ENCODE measurements around the gene CIBAR2.
A peak's percentile ranks its signal among the peaks of the same experiment; 100 is the strongest.
"Not testable (repeated sequence)": the region's sequence is repeated elsewhere in the genome, so short reads cannot be mapped to it uniquely, and the experiment has no call there.

The CIBAR2 gene

DNA sequence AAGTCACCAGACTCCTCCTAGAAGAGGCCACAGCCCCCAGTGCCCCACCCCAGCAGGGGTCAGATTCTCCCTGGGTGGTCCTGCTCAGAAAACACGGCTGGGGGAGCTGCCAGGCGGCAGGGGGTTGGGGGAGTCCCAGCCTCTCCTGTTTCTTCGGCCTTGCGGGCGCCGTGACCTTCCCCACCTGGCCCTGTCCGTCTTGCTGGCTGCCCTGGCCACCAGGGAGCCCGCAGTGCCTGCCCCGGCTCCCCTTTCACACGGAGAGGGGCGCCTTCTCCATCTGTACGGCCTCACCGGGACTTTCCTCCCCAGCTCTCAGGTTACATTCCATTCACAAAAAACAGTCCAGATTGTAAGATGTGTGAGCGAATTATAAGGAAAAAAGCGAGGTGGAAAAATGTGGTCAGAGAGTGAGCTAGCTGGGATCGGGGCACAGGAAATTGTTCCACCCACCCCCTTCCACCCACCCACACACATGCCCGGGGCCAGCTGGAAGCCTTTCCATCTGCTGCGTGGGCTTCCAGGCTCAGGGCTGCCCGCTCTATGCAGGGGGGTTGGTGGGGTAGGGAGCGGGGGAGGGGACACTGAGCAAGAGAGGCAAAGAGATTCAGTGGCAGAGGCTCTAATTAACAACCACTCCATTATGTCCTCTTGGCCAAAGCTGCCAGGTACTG is 14.6 kb upstream of the CIBAR2 start:
- DNase-seq (peak; percentile 41), ATAC-seq (peak; percentile 56)
- H3K4me3 Mint-ChIP-seq = peak overlapping the region; percentile 50
- peak overlapping the region; percentile 73 for H3K27ac Mint-ChIP-seq
- no peaks in the 10 kb centered on the region for H3K9me3 Mint-ChIP-seq
- no peaks in the 10 kb centered on the region for H3K27me3 Mint-ChIP-seq
- peaks cover 24% of the 10 kb centered on the region for H3K4me1 Mint-ChIP-seq
- no peaks in the 10 kb centered on the region for H3K36me3 Mint-ChIP-seq (ENCODE audit: low read depth)

DNA sequence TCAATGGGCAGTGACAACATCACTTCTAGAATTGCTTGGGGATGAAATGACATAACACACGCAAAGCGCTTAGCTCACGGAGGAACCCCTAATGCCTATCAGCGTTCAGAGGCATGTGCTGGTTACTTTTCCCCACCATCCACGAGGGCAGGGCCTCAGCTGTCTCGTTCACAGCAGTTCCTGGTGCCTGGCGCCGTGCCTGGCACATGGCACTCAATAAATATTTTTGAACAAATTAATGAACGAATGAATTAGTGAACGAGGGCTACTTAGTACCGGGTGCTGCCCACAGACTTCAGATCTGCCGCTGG is 14.1 kb upstream of the CIBAR2 start:
- DNase-seq (no peak), ATAC-seq (no peak)
- Mint-ChIP-seq H3K27me3 (no peaks in the 10 kb centered on the region), H3K4me3 (no peak overlapping the region), H3K36me3 (ENCODE audit: low read depth) (no peaks in the 10 kb centered on the region), H3K9me3 (no peaks in the 10 kb centered on the region), H3K27ac (no peak overlapping the region), H3K4me1 (peaks cover 24% of the 10 kb centered on the region)

DNA sequence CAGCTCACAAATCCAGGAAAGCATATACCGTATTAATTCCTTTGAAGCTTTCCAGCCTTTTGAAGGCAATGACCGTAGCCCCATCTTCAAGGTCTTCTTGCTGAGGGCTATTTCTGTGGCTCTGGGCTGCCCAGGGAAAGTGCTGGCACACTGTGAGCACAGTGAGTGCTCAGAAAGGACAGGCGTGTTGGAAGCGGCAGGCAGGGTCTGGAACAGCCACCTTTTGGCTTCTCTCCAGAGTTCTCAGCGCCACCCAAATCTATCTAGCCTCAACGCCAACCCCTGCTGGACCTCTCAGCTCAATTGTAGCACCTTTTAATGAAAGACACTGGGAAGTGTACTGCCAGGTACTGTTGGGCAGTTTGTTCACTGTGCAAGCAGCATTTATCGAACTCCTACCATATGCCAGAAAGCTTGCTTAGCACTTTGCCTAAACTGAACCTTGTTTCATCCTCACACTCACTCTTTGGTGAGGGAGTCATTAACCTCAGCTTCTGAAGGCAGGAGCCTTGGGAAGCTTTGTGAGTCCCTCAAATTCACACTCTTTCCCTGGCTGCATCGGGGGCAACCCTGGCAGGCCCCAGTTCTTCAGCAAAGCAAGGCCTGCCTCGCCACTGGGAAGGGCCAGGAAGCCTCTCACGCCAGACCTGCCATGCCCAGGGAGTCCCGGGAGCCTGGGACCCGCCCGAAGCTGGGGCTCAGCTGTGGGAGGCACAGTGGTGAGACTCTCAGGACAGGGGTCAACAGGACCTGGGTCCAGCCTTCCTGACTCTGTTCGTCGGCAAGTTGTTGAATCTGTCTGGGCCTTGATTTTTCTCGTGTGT is 13.5 kb upstream of the CIBAR2 start:
- Mint-ChIP-seq H3K27me3 (no peaks in the 10 kb centered on the region), H3K9me3 (no peaks in the 10 kb centered on the region), H3K4me3 (no peak overlapping the region), H3K4me1 (peaks cover 24% of the 10 kb centered on the region), H3K36me3 (ENCODE audit: low read depth) (no peaks in the 10 kb centered on the region), H3K27ac (no peak overlapping the region)
- ATAC-seq = no peak
- no peak for DNase-seq

DNA sequence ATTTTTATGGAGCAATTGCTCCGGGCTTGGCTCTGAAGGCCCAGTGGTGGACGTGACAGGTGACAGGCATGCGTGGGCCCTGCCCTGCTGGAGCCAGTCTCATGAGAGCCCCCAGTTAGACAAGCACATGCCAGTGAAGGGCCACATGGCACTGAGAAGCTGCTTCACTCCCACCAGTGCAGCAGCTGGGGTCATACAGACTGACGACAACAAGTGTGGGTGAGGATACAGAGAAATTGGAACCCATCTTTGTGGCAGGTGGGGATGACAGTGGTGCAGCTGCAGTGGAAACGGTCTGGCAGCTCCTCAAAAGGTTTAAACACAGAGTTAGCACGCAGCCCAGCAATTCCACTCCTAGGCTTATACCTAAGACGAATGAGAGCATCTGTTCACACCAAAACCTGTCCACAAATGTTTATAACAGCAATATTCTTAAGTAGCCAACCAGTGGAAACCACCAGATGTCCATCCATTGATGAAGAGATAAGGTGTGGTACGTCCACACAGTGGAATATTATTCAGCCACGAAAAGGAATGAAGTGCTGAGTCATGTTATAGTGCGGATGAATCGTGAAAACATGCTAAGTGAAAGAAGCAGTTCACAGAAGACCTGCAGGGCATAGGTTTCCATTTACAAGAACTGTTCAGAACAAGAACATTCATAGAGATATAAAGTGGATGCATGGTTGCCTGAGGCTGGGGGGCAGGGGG is 12.5 kb upstream of the CIBAR2 start:
- peak overlapping the region; percentile 17 for H3K27ac Mint-ChIP-seq
- no peaks in the 10 kb centered on the region for H3K27me3 Mint-ChIP-seq
- DNase-seq = no peak
- ATAC-seq = no peak
- H3K36me3 Mint-ChIP-seq (ENCODE audit: low read depth) = no peaks in the 10 kb centered on the region
- H3K4me3 Mint-ChIP-seq = no peak overlapping the region
- no peaks in the 10 kb centered on the region for H3K9me3 Mint-ChIP-seq
- peaks cover 24% of the 10 kb centered on the region for H3K4me1 Mint-ChIP-seq

DNA sequence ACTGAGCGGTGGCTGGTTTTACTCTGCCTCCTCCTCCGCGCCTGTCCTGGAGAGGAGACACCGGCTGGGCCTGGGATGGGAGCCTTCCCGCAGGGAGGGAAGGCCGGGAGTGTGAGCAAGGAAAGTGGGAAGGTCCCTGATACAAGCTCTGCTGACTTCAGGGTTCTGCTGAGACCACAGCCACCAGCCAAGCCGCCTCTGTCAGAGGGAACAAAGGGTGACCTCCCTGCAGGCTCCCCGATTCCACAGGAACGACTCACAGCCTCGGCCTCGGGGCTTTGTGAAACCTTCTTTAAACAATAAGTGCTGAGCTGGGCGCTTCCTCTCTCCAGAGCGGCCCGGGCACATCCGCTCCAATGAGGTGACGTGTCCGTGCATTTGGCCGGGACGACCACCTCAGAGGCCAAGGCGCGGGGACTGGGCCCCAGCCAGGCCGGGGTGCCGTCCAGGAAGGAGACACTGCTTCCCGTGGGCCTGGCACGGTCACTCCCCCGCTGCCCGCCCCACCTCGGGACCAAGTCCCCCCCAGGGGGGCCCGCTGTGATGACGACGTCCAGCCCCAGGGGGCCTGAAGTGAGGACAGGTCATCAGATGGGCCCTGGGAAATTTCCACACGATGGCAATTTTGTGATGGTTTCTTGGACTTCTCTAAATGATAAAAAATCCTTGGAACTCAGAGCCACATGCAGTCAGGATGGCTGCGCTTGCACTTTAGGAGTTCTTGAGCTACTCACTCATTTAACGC is 11.8 kb upstream of the CIBAR2 start:
- H3K4me3 Mint-ChIP-seq = no peak overlapping the region
- H3K9me3 Mint-ChIP-seq = no peaks in the 10 kb centered on the region
- H3K36me3 Mint-ChIP-seq (ENCODE audit: low read depth) = no peaks in the 10 kb centered on the region
- ATAC-seq (no peak), DNase-seq (no peak)
- no peak overlapping the region for H3K27ac Mint-ChIP-seq
- peaks cover 24% of the 10 kb centered on the region for H3K4me1 Mint-ChIP-seq
- H3K27me3 Mint-ChIP-seq = no peaks in the 10 kb centered on the region

DNA sequence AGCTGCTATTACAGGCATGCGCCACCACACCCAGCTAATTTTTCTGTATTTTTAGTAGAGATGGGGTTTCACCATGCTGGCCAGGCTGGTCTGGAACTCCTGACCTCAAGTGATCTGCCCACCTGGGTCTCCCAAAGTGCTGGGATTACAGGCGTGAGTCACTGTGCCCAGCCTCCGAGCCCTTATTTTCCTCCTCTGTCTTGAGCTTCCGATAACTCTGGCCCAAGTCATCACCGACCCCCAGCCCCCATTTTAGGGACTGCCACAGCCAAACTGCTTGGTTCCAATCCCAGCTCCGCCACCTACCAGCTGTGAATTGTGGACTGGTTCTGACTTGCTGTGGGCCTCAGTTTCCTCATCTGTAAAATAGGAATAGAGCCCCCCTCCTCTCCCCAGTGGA is 11.2 kb upstream of the CIBAR2 start:
- DNase-seq; H3K9me3 Mint-ChIP-seq; H3K27me3 Mint-ChIP-seq; H3K27ac Mint-ChIP-seq; ATAC-seq; H3K36me3 Mint-ChIP-seq (ENCODE audit: low read depth); H3K4me3 Mint-ChIP-seq: not testable (repeated sequence)
- peaks cover 24% of the 10 kb centered on the region for H3K4me1 Mint-ChIP-seq

DNA sequence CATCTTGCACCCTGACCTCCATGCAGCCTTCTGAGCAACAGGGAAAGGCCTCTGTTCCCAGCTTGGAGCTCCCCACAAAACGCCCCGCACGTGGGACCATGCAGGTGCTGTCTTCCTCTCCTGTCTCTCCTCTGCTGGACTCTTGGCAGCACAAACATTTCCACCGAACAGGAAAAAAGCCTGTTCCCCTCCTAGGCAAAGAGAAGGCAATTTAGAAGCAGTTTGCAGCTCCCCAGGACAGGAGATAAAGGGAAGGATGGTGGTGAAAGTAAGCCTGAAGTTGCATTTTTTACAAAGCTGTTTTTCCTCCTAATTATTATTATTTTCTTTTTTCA is 7.7 kb upstream of the CIBAR2 start:
- H3K36me3 Mint-ChIP-seq (ENCODE audit: low read depth) = no peaks in the 10 kb centered on the region
- H3K27me3 Mint-ChIP-seq = no peaks in the 10 kb centered on the region
- H3K4me1 Mint-ChIP-seq = peaks cover 12% of the 10 kb centered on the region
- DNase-seq (no peak), ATAC-seq (no peak)
- H3K27ac Mint-ChIP-seq = no peak overlapping the region
- no peak overlapping the region for H3K4me3 Mint-ChIP-seq
- H3K9me3 Mint-ChIP-seq = no peaks in the 10 kb centered on the region

DNA sequence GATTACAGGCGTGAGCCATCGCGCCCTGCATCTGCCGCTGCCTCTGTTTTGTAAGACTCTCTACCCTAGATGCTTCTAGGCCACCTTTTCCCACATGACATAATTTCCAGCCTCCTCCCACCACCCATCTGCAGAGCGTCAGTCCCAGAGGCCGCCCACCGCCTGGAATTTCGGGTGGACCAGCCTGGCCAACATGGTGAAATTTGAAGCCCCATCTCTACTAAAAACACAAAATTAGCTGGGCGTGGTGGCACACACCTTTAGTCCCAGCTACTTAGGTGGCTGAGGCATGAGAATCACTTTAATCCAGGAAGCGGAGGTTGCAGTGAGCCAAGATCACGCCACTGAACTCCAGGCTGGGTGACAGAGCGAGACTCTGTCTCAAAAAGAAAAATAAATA is 5.1 kb upstream of the CIBAR2 start:
- Mint-ChIP-seq H3K27me3 (no peaks in the 10 kb centered on the region), H3K27ac (no peak overlapping the region), H3K9me3 (no peaks in the 10 kb centered on the region), H3K4me3 (no peak overlapping the region), H3K36me3 (ENCODE audit: low read depth) (no peaks in the 10 kb centered on the region), H3K4me1 (peaks cover 11% of the 10 kb centered on the region)
- no peak for ATAC-seq
- no peak for DNase-seq

DNA sequence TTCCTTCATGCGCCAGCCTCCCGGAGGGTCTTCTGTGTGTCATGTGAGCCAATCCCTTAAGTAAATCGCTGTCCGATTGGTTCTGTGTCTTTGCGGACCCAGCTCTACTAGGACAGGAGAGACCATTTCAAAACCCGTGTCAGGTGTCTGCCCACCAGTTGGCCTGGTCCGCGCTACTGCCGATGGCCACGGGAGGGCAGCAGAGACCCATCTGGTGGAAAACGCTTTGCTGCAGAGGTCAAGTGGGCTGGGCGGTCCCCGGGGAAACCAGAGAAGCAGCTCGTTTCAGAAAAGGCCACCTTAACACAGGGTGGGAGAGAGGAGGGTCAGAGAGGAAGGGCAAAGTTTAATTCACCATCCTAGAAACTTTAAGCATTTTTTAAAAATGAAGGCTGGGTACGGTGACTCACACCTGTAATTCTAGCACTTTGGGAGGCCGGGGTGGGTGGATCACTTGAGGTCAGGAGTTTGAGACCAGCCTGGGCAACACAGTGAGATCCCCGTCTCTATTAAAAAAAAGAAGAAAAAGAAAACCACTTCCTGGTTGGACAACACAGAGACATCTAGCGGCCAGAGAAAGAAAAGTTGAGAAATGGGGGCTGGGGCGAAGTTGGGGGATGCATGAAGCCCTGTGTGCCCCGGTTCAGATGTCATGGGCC is 2.8 kb upstream of the CIBAR2 start:
- no peaks in the 10 kb centered on the region for H3K9me3 Mint-ChIP-seq

DNA sequence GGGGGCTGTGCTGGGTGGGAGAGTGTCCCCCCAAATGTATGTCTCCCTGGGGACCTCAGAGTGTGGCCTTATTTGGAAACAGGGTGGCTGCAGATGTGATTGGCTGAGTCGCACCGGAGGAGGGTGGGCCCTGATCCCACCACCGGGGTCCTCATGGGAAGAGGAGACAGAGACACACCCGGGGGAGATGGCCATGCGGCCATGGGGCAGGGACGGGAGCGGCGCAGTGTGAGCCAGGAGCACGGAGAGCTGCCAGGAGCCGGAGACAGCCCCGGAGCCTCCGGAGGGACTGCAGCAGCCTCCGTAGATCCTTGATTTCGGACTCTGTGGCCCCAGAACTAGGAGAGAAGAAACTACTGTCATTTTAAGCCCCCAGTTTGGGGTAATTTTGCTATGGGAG is 1.6 kb upstream of the CIBAR2 start:
- no peak overlapping the region for H3K27ac Mint-ChIP-seq
- peaks cover 11% of the 10 kb centered on the region for H3K4me1 Mint-ChIP-seq

More for the DNA sequence above, 2.8 kb upstream of the CIBAR2 start:
- peak overlapping the region; percentile 57 for H3K4me3 Mint-ChIP-seq
- ATAC-seq (peak; percentile 77), DNase-seq (peak; percentile 95)
- H3K4me1 Mint-ChIP-seq = peaks cover 11% of the 10 kb centered on the region
- H3K27me3 Mint-ChIP-seq = no peaks in the 10 kb centered on the region
- peak overlapping the region; percentile 85 for H3K27ac Mint-ChIP-seq
- no peaks in the 10 kb centered on the region for H3K36me3 Mint-ChIP-seq (ENCODE audit: low read depth)

DNA sequence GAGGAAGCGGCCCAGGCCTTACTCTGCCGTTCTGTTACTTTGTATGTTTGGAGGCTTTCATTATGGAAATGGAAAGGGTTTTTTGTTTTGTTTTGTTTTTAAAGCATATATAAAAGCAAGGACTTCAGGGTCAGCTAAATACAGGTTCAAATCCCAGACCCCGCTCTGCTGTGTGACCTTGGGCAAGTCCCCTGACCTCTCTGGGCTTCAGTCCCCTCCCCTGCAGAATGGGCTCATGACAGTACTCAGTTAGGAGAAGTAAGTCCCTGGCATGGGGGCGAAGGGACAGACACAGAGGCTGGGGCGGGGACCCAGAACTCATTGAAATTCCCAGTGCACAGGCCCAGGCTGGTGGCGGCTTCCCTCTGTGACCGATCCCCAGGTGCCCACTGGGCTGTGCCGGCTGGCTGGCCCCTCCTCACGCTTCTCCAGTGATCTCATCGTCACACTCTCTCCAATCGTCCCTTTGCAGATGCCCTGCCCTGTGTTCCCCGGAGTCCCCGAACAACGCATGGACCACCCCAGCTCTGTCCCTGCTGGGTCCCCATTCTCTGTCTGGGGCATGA is 979 bp upstream of the CIBAR2 start:
- H3K27ac Mint-ChIP-seq = no peak overlapping the region
- no peak for DNase-seq
- no peaks in the 10 kb centered on the region for H3K27me3 Mint-ChIP-seq
- no peak overlapping the region for H3K4me3 Mint-ChIP-seq
- no peaks in the 10 kb centered on the region for H3K9me3 Mint-ChIP-seq
- no peak for ATAC-seq
- peaks cover 11% of the 10 kb centered on the region for H3K4me1 Mint-ChIP-seq
- no peaks in the 10 kb centered on the region for H3K36me3 Mint-ChIP-seq (ENCODE audit: low read depth)

More for the DNA sequence above, 1.6 kb upstream of the CIBAR2 start:
- no peak for ATAC-seq
- H3K36me3 Mint-ChIP-seq (ENCODE audit: low read depth) = no peaks in the 10 kb centered on the region
- H3K9me3 Mint-ChIP-seq = no peaks in the 10 kb centered on the region
- H3K4me3 Mint-ChIP-seq = no peak overlapping the region
- H3K27me3 Mint-ChIP-seq = no peaks in the 10 kb centered on the region
- DNase-seq = no peak

DNA sequence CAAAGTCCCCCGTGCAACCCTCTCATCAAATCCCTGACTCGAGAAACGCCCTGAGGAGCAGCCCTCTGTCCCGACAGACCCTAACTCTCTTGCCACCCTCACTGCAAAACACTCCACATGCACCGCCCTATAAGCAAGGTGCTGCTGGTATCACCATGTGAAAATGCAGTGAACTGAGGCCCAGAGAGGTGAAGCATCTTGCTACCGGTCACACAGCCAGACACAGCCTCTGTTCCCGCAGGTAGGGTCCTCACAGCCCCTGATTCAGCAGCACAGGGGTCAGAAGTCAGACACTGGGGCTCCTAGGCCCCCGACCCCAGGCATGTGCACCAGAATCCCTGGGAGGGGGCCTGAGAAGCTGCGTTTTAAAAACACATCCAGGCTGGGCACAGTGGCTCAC is 1.1 kb downstream of the CIBAR2 start:
- no peak overlapping the region for H3K27ac Mint-ChIP-seq
- no peaks in the 10 kb centered on the region for H3K9me3 Mint-ChIP-seq

DNA sequence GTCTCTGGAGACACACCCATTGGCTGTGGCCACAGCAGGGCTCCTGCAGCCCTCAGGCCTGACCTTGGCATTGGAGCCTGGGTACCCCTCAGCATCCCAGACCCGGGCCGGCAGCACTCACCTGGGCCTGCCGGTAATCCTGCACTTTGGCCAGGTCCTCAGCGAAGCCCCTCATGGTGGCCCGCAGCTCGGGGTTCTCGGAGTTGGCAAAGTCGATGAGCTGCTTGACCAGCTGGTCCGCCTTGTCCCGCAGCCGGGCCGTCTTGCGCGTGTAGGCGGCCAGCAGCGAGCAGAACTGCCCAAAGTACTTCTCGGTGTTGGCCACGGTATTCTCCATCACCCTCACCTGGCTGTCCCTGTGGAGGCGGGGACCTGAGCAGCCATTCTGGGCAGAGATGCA is 2.2 kb downstream of the CIBAR2 start:
- Mint-ChIP-seq H3K27ac (no peak overlapping the region), H3K4me1 (peaks cover 12% of the 10 kb centered on the region)
- ATAC-seq = no peak

More for the DNA sequence above, 1.1 kb downstream of the CIBAR2 start:
- ATAC-seq (no peak), DNase-seq (no peak)
- Mint-ChIP-seq H3K27me3 (no peaks in the 10 kb centered on the region), H3K36me3 (ENCODE audit: low read depth) (no peaks in the 10 kb centered on the region), H3K4me3 (no peak overlapping the region), H3K4me1 (peaks cover 9% of the 10 kb centered on the region)

DNA sequence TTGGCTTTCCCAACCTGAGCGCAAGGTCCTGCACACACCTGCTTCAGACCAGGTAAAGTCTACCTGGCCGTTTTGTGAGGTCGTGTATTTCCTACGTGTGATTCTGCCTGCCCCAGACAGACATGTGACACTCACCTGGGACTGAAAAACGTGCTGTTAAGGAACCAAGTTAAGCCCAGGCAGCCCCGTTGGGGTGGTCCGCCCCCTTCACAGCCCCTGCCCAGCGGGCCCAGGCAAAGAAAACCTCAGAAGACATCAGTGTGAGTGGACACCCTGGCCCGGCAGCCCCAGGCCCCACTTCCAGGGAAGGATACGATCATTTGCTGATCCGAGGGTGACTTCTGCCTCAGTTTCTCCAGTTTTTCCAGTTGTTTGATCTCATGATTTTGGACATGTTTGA is 4.7 kb downstream of the CIBAR2 start:
- Mint-ChIP-seq H3K4me3 (no peak overlapping the region), H3K36me3 (ENCODE audit: low read depth) (no peaks in the 10 kb centered on the region), H3K27me3 (no peaks in the 10 kb centered on the region), H3K9me3 (no peaks in the 10 kb centered on the region), H3K27ac (no peak overlapping the region), H3K4me1 (peaks cover 26% of the 10 kb centered on the region)
- ATAC-seq (no peak), DNase-seq (no peak)

More for the DNA sequence above, 2.2 kb downstream of the CIBAR2 start:
- DNase-seq = no peak
- Mint-ChIP-seq H3K4me3 (no peak overlapping the region), H3K9me3 (no peaks in the 10 kb centered on the region), H3K27me3 (no peaks in the 10 kb centered on the region), H3K36me3 (ENCODE audit: low read depth) (no peaks in the 10 kb centered on the region)
